ENCODE results near the gene ANKS6. TPM values are rescaled to one million over a fixed set of nuclear protein-coding genes. Genes with fewer than 3 reads are reported as not detected.

ANKS6 gene
- total and polyA plus RNA-seq, 2 experiments from 2014 or later = 36.9 to 59.0 TPM

DNA sequence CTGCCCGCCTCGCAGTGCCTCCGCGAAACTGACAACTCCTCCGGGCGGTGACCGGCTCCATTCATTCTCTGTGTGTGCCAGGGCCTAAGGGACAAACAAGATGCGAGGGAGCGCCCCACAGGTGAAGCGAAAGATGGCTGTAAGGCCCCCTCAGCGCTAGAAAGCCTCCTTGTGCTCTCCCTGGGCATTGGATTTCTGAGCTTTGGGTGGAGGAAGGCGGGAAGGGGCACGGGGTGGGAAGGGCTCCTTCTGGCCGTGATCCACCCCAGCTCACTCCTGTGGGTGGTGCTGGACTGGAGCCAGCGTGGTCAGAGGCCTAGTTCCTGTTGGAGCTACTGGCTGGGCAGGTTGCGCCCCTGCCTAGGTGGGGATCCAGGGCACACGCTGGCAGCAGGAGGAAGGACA lies 12.1 kb upstream of the ANKS6 start:
- Histone ChIP-seq H3K4me2 (peak overlapping the region; percentile 91), H3K4me1 (ENCODE audit: insufficient read depth) (peaks cover 23% of the 10 kb centered on the region), H4K20me1 (replicated peaks; ENCODE audit: insufficient read depth) (no peaks in the 10 kb centered on the region), H3K9me2 (ENCODE audit: insufficient read depth) (no peaks in the 10 kb centered on the region), H3F3A (replicated peaks; ENCODE audit: low read depth) (0 out of 2 replicates have a peak, but pooled peaks cover 6% of the 10 kb centered on the region), H3K36me3 (ENCODE audit: insufficient read depth) (no peaks in the 10 kb centered on the region), H2AFZ (peak overlapping the region; percentile 61), H3K27ac (ENCODE audit: low read depth) (no peak overlapping the region), H3K79me2 (replicated peaks; ENCODE audit: insufficient read depth) (no peaks in the 10 kb centered on the region), H3K4me3 (peak overlapping the region; percentile 74), H3K27me3 (ENCODE audit: insufficient read depth) (peaks cover 27% of the 10 kb centered on the region)
- TF ChIP-seq NANOG (IDR thresholded peaks at IDR 0.05; ENCODE audit: borderline replicate concordance) (no peak), REST (IDR thresholded peaks at IDR 0.05; ENCODE audit: unreplicated experiment) (no peak), EZH2 (IDR thresholded peaks at IDR 0.05; ENCODE audit: low read depth, unreplicated experiment) (no peak), ZNF462 (CRISPR knock-in tag; IDR thresholded peaks at IDR 0.05) (no peak), JUNB (IDR thresholded peaks at IDR 0.05; ENCODE audit: unreplicated experiment) (no peak), EZH2phosphoT487 (IDR thresholded peaks at IDR 0.05; ENCODE audit: unreplicated experiment) (no peak), CREB1 (CRISPR knock-in tag; IDR thresholded peaks at IDR 0.05; ENCODE audit: low read depth) (no peak), ZNF114 (CRISPR knock-in tag; IDR thresholded peaks at IDR 0.05) (no peak), POLR2AphosphoS5 (IDR thresholded peaks at IDR 0.05; ENCODE audit: low read depth) (no peak), STAT1 (IDR thresholded peaks at IDR 0.05; ENCODE audit: unreplicated experiment) (no peak), ZNF331 (CRISPR knock-in tag; IDR thresholded peaks at IDR 0.05; ENCODE audit: low read depth) (no peak)
- TF ChIP-seq, protein P1, sequence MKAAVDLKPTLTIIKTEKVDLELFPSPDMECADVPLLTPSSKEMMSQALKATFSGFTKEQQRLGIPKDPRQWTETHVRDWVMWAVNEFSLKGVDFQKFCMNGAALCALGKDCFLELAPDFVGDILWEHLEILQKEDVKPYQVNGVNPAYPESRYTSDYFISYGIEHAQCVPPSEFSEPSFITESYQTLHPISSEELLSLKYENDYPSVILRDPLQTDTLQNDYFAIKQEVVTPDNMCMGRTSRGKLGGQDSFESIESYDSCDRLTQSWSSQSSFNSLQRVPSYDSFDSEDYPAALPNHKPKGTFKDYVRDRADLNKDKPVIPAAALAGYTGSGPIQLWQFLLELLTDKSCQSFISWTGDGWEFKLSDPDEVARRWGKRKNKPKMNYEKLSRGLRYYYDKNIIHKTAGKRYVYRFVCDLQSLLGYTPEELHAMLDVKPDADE (IDR thresholded peaks at IDR 0.05) = no peak
- TF ChIP-seq, protein P2, sequence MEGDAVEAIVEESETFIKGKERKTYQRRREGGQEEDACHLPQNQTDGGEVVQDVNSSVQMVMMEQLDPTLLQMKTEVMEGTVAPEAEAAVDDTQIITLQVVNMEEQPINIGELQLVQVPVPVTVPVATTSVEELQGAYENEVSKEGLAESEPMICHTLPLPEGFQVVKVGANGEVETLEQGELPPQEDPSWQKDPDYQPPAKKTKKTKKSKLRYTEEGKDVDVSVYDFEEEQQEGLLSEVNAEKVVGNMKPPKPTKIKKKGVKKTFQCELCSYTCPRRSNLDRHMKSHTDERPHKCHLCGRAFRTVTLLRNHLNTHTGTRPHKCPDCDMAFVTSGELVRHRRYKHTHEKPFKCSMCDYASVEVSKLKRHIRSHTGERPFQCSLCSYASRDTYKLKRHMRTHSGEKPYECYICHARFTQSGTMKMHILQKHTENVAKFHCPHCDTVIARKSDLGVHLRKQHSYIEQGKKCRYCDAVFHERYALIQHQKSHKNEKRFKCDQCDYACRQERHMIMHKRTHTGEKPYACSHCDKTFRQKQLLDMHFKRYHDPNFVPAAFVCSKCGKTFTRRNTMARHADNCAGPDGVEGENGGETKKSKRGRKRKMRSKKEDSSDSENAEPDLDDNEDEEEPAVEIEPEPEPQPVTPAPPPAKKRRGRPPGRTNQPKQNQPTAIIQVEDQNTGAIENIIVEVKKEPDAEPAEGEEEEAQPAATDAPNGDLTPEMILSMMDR (conservative IDR thresholded peaks at IDR 0.05; ENCODE audit: low read depth in 2 of 2) = no peak
- DNase-seq (ENCODE audit: low spot score) (peak; percentile 53), ATAC-seq (peak; percentile 38)
- H3K4me3 Mint-ChIP-seq = peak overlapping the region; percentile 79
- H3K27me3 Mint-ChIP-seq (ENCODE audit: insufficient read depth, low read depth, poor library complexity) = peaks cover 17% of the 10 kb centered on the region
- peaks cover 31% of the 10 kb centered on the region for H3K4me1 Mint-ChIP-seq
- no peaks in the 10 kb centered on the region for H3K9me3 Mint-ChIP-seq
- H3K36me3 Mint-ChIP-seq (ENCODE audit: low read depth) = no peaks in the 10 kb centered on the region
- no peak overlapping the region for H3K27ac Mint-ChIP-seq
